A549 (cell line): ENCODE data around the gene MAGI2.

Experiments used
- CTCF ChIP-seq: fragments of >200 bp; sonication (Bioruptor Twin); formaldehyde crosslinking; IDR thresholded peaks from 3 replicates; pipeline ENCODE4 v1.5.1; 2016
- E2F6 ChIP-seq: IDR thresholded peaks from 2 replicates; pipeline ENCODE4 v1.6.1; 2012; ENCODE audit warnings: low read depth, borderline replicate concordance
- ELK1 ChIP-seq: fragments of 150-350 bp; IDR thresholded peaks from 2 replicates; pipeline ENCODE4 v1.6.1; 2014; ENCODE audit warnings: low read depth, mild to moderate bottlenecking, low read length
- FOSL2 ChIP-seq, 2 experiments: fragments of 450-650 bp in 1 of 2; fragments of >200 bp in 1 of 2; sonication (Bioruptor Twin) in 1 of 2; formaldehyde crosslinking; IDR thresholded peaks; 2 replicates each; pipeline versions ENCODE4 v1.5.0 to v1.6.1; 2016 to 2020; ENCODE audit warnings: mild to moderate bottlenecking in 1 of 2, moderate library complexity in 1 of 2
- HDAC2 ChIP-seq: fragments of 200-600 bp; sonication (generic); IDR thresholded peaks from 2 replicates; pipeline ENCODE4 v1.6.1; 2016
- HMGXB4 ChIP-seq: fragments of 250-450 bp; sonication (Bioruptor Pico); IDR thresholded peaks from 2 replicates; pipeline ENCODE4 v1.5.0; 2021; ENCODE audit warnings: mild to moderate bottlenecking, moderate library complexity, borderline replicate concordance
- JUNB ChIP-seq: fragments of >200 bp; sonication (Bioruptor Twin); formaldehyde crosslinking; IDR thresholded peaks from 2 replicates; pipeline ENCODE4 v1.6.1; 2016
- KDM1A ChIP-seq: fragments of 200-600 bp; sonication (generic); IDR thresholded peaks from 2 replicates; pipeline ENCODE4 v1.6.1; 2016; ENCODE audit warnings: low read depth, mild to moderate bottlenecking
- MAX ChIP-seq: IDR thresholded peaks from 2 replicates; pipeline ENCODE4 v1.6.1; 2012
- POLR2A ChIP-seq: IDR thresholded peaks from 2 replicates; pipeline ENCODE4 v1.6.1; 2012; ENCODE audit warnings: mild to moderate bottlenecking, low read length
- REST ChIP-seq: fragments of 200-600 bp; sonication (generic); IDR thresholded peaks from 2 replicates; pipeline ENCODE4 v1.6.1; 2016; ENCODE audit warnings: antibody characterized with exemption, mild to moderate bottlenecking, moderate library complexity
- RFX5 ChIP-seq: fragments of 450-650 bp; IDR thresholded peaks from 2 replicates; pipeline ENCODE4 v1.7.1; 2014; ENCODE audit warnings: antibody characterized with exemption, mild to moderate bottlenecking, moderate library complexity
- SMC3 ChIP-seq: fragments of >200 bp; sonication (Bioruptor Twin); formaldehyde crosslinking; IDR thresholded peaks from 3 replicates; pipeline ENCODE4 v1.6.1; 2018; ENCODE audit warnings: inconsistent platforms

- TF ChIP-seq POLR2A (no peak), E2F6 (no peak), CTCF (no peak), ELK1 (no peak), JUNB (no peak), MAX (no peak), KDM1A (no peak), RFX5 (no peak), HDAC2 (no peak), SMC3 (no peak), HMGXB4 (CRISPR knock-in tag) (no peak), FOSL2 (IDR thresholded peaks at IDR 0.05) (no peak), FOSL2 (CRISPR knock-in tag; IDR thresholded peaks at IDR 0.05) (no peak), REST (no peak)
These were observed 548.5 kb downstream of the MAGI2 start for GRCh38 chr7:78904983-78905382.
